GM23338 (cell line): ENCODE results near the gene OLFM1. TPM values are rescaled to one million over a fixed set of nuclear protein-coding genes. Genes with fewer than 3 reads are reported as not detected.

Source experiments
- ATAC-seq: fragments of 200-7000 bp; cut with Tn5 transposase; 3 replicates; pipeline ENCODE4 v1.9.1; 2020
- DNase-seq: peaks from one replicate; pipeline ENCODE4 v3.0.0-alpha.2; 2015; ENCODE audit warnings: low spot score
- H2AFZ ChIP-seq: fragments of 200-600 bp; sonication (generic); 2 replicates; pipeline ENCODE4 v1.8.0; 2016; ENCODE audit warnings: antibody characterized with exemption, mild to moderate bottlenecking, moderate library complexity
- H3F3A ChIP-seq: fragments of 200-600 bp; sonication (generic); replicated peaks from 2 replicates; pipeline ENCODE4 v1.8.0; 2017; ENCODE audit warnings: antibody characterized with exemption, mixed run types, low read depth
- H3K27ac ChIP-seq: fragments of 200-600 bp; sonication (generic); 2 replicates; pipeline ENCODE4 v1.6.1; 2016; ENCODE audit warnings: low read depth
- H3K27me3 ChIP-seq: fragments of 200-600 bp; sonication (generic); 2 replicates; pipeline ENCODE4 v1.8.0; 2016; ENCODE audit warnings: mild to moderate bottlenecking, mixed run types, moderate library complexity; ENCODE audit not compliant: insufficient read depth
- H3K36me3 ChIP-seq: fragments of 200-600 bp; sonication (generic); 2 replicates; pipeline ENCODE4 v1.8.0; 2016; ENCODE audit warnings: mild to moderate bottlenecking; ENCODE audit not compliant: insufficient read depth
- H3K4me1 ChIP-seq: fragments of 200-600 bp; sonication (generic); 2 replicates; pipeline ENCODE4 v1.8.0; 2016; ENCODE audit warnings: mild to moderate bottlenecking, moderate library complexity; ENCODE audit not compliant: insufficient read depth
- H3K4me2 ChIP-seq: fragments of 200-600 bp; sonication (generic); 2 replicates; pipeline ENCODE4 v1.7.1; 2017; ENCODE audit warnings: mixed run types
- H3K4me3 ChIP-seq: fragments of 200-600 bp; sonication (generic); 2 replicates; pipeline ENCODE4 v1.6.1; 2016; ENCODE audit warnings: mixed run types
- H3K79me2 ChIP-seq: fragments of 200-600 bp; sonication (generic); replicated peaks from 2 replicates; pipeline ENCODE4 v1.8.0; 2017; ENCODE audit warnings: mild to moderate bottlenecking; ENCODE audit not compliant: insufficient read depth
- H3K9me2 ChIP-seq: fragments of 200-600 bp; sonication (generic); 2 replicates; pipeline ENCODE4 v1.8.0; 2017; ENCODE audit not compliant: insufficient read depth
- H4K20me1 ChIP-seq: fragments of 200-600 bp; sonication (generic); replicated peaks from 2 replicates; pipeline ENCODE4 v1.8.0; 2017; ENCODE audit warnings: mild to moderate bottlenecking; ENCODE audit not compliant: insufficient read depth
- H3K27ac Mint-ChIP-seq: 2 replicates; pipeline ENCODE4 v1.8.0; 2020; ENCODE audit warnings: inconsistent platforms, mild to moderate bottlenecking, moderate library complexity, mixed read lengths
- H3K27me3 Mint-ChIP-seq: 3 replicates; pipeline ENCODE4 v1.8.0; 2022; ENCODE audit warnings: low read depth, mild to moderate bottlenecking, moderate library complexity, mixed read lengths, inconsistent platforms; ENCODE audit not compliant: insufficient read depth, poor library complexity
- H3K36me3 Mint-ChIP-seq: 3 replicates; pipeline ENCODE4 v1.8.0; 2021; ENCODE audit warnings: low read depth, mild to moderate bottlenecking, inconsistent platforms, moderate library complexity, mixed read lengths
- H3K4me1 Mint-ChIP-seq: 3 replicates; pipeline ENCODE4 v1.8.0; 2020; ENCODE audit warnings: mild to moderate bottlenecking, inconsistent platforms, mixed read lengths
- H3K4me3 Mint-ChIP-seq: 3 replicates; pipeline ENCODE4 v1.8.0; 2021; ENCODE audit warnings: moderate library complexity, mild to moderate bottlenecking, inconsistent platforms, mixed read lengths
- H3K9me3 Mint-ChIP-seq: 3 replicates; pipeline ENCODE4 v1.8.0; 2020; ENCODE audit warnings: moderate library complexity, mild to moderate bottlenecking, inconsistent platforms, mixed read lengths
- CREB1 ChIP-seq: fragments of 250-450 bp; sonication (Bioruptor Pico); IDR thresholded peaks from 2 replicates; pipeline ENCODE4 v1.5.0; 2020; ENCODE audit warnings: low read depth, mild to moderate bottlenecking, moderate library complexity
- EZH2 ChIP-seq: fragments of 200-600 bp; sonication (generic); IDR thresholded peaks from one replicate; pipeline ENCODE4 v1.8.0; 2017; ENCODE audit warnings: antibody characterized with exemption, mild to moderate bottlenecking, low read depth; ENCODE audit not compliant: unreplicated experiment
- EZH2phosphoT487 ChIP-seq: fragments of 200-600 bp; sonication (generic); IDR thresholded peaks from one replicate; pipeline ENCODE4 v1.8.1; 2018; ENCODE audit warnings: antibody characterized with exemption; ENCODE audit not compliant: unreplicated experiment
- JUNB ChIP-seq: IDR thresholded peaks from one replicate; pipeline ENCODE4 v1.6.1; 2016; ENCODE audit warnings: antibody characterized with exemption; ENCODE audit not compliant: unreplicated experiment
- NANOG ChIP-seq: IDR thresholded peaks from 2 replicates; pipeline ENCODE4 v1.6.1; 2016; ENCODE audit warnings: antibody characterized with exemption, borderline replicate concordance
- POLR2AphosphoS5 ChIP-seq: IDR thresholded peaks from 2 replicates; pipeline ENCODE4 v1.6.1; 2016; ENCODE audit warnings: antibody characterized with exemption, low read depth
- STAT1 ChIP-seq: IDR thresholded peaks from one replicate; pipeline ENCODE4 v1.6.1; 2016; ENCODE audit warnings: antibody characterized with exemption; ENCODE audit not compliant: unreplicated experiment
- ZNF114 ChIP-seq: fragments of 250-450 bp; sonication (Bioruptor Pico); IDR thresholded peaks from 2 replicates; pipeline ENCODE4 v1.5.0; 2020; ENCODE audit warnings: mild to moderate bottlenecking, moderate library complexity
- ZNF331 ChIP-seq: fragments of 250-450 bp; sonication (Bioruptor Pico); IDR thresholded peaks from 2 replicates; pipeline ENCODE4 v1.5.0; 2020; ENCODE audit warnings: low read depth, mild to moderate bottlenecking, moderate library complexity
- polyA plus RNA-seq: library from polyadenylated mRNA; unstranded; fragments of >200 nt; fragmentation: Nextera tagmentation; extraction: Ambion mirVana; gene quantifications from 2 replicates; pipeline ENCODE4 v1.2.1, GENCODE V29; 2016
- total RNA-seq: library from RNA; depleted of rRNA; stranded (reverse); fragments of >200 nt; shearing (Covaris generic); gene quantifications from 2 replicates; pipeline ENCODE4 v1.2.3, GENCODE V29; 2014
- TF ChIP-seq, protein P1 (sequence below): IDR thresholded peaks from 2 replicates; pipeline ENCODE4 v1.6.1; 2016; ENCODE audit warnings: antibody characterized with exemption
- TF ChIP-seq, protein P2 (sequence below), 2 experiments: fragments of 200-600 bp in 1 of 2; sonication (generic) in 1 of 2; conservative IDR thresholded peaks; 2 replicates each; pipeline versions ENCODE4 v1.5.1 to v1.6.1; 2016 to 2017; ENCODE audit warnings: antibody characterized with exemption in 2 of 2, low read depth in 2 of 2, mild to moderate bottlenecking in 2 of 2, moderate library complexity in 1 of 2
- TF ChIP-seq, protein P3 (sequence below): fragments of 250-450 bp; sonication (Bioruptor Pico); IDR thresholded peaks from 2 replicates; pipeline ENCODE4 v1.5.0; 2020; ENCODE audit warnings: mild to moderate bottlenecking, moderate library complexity

OLFM1 gene
- total and polyA plus RNA-seq, 2 experiments from 2014 or later: 20.6 to 40.1 TPM

DNA sequence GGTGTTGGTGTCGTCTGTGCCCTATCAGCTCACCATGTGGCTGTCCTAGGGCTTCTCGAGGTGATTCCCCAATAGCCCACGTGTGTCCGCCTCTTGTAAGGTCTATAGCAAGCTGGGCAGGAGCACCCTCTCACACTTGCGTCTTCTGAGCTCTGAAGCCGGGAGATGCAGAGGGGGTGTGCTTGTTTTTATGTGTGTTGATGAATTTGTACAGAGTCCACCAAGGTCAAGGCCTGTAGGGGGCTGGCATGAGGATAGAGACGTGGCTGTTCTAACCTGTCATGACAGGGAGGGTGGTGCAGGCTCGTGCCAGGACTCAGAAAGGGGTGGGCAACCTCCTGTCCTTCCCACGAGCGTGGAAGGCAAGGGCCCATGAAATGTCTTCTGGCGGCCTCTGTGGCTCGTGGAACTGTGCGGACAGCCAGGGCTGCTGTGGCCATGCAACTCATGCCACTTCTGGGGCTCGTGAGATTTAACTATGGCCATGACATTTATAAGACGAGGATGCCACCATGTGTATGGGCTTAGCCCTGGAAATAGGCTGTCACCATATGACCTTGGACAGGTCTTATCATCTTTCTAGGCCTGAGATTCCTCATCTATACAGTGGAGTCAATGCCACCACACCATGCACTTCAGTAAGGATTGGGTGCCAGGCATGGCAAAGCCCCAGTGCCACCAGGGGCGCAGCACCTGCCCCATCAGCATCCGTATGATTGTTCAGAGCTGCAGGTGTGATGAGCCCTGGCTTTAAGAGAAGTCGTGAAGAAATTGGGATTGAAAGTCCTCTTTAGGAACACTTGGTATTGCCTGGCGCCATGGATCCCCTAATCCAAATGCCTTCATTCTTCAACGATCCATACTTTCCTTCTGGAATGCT is 2.3 kb upstream of the OLFM1 start:
- DNase-seq (no peak), ATAC-seq (no peak)
- peaks cover 15% of the 10 kb centered on the region for H3K4me1 Mint-ChIP-seq
- H3K27me3 ChIP-seq: peaks cover 15% of the 10 kb centered on the region
- no peak overlapping the region for H3K4me2 ChIP-seq
- H3K79me2 ChIP-seq: no peaks in the 10 kb centered on the region
- no peak overlapping the region for H3K27ac Mint-ChIP-seq
- no peak overlapping the region for H3K4me3 Mint-ChIP-seq
- TF ChIP-seq CREB1 (CRISPR knock-in tag) (no peak), JUNB (no peak), ZNF114 (CRISPR knock-in tag) (no peak), POLR2AphosphoS5 (no peak), NANOG (no peak), ZNF331 (CRISPR knock-in tag) (no peak), EZH2 (no peak), EZH2phosphoT487 (no peak), STAT1 (no peak)
- TF ChIP-seq, protein P1, sequence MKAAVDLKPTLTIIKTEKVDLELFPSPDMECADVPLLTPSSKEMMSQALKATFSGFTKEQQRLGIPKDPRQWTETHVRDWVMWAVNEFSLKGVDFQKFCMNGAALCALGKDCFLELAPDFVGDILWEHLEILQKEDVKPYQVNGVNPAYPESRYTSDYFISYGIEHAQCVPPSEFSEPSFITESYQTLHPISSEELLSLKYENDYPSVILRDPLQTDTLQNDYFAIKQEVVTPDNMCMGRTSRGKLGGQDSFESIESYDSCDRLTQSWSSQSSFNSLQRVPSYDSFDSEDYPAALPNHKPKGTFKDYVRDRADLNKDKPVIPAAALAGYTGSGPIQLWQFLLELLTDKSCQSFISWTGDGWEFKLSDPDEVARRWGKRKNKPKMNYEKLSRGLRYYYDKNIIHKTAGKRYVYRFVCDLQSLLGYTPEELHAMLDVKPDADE: no peak
- TF ChIP-seq, protein P2, sequence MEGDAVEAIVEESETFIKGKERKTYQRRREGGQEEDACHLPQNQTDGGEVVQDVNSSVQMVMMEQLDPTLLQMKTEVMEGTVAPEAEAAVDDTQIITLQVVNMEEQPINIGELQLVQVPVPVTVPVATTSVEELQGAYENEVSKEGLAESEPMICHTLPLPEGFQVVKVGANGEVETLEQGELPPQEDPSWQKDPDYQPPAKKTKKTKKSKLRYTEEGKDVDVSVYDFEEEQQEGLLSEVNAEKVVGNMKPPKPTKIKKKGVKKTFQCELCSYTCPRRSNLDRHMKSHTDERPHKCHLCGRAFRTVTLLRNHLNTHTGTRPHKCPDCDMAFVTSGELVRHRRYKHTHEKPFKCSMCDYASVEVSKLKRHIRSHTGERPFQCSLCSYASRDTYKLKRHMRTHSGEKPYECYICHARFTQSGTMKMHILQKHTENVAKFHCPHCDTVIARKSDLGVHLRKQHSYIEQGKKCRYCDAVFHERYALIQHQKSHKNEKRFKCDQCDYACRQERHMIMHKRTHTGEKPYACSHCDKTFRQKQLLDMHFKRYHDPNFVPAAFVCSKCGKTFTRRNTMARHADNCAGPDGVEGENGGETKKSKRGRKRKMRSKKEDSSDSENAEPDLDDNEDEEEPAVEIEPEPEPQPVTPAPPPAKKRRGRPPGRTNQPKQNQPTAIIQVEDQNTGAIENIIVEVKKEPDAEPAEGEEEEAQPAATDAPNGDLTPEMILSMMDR (conservative IDR thresholded peaks at IDR 0.05; ENCODE audit: low read depth in 2 of 2): no peak
- TF ChIP-seq, protein P3, sequence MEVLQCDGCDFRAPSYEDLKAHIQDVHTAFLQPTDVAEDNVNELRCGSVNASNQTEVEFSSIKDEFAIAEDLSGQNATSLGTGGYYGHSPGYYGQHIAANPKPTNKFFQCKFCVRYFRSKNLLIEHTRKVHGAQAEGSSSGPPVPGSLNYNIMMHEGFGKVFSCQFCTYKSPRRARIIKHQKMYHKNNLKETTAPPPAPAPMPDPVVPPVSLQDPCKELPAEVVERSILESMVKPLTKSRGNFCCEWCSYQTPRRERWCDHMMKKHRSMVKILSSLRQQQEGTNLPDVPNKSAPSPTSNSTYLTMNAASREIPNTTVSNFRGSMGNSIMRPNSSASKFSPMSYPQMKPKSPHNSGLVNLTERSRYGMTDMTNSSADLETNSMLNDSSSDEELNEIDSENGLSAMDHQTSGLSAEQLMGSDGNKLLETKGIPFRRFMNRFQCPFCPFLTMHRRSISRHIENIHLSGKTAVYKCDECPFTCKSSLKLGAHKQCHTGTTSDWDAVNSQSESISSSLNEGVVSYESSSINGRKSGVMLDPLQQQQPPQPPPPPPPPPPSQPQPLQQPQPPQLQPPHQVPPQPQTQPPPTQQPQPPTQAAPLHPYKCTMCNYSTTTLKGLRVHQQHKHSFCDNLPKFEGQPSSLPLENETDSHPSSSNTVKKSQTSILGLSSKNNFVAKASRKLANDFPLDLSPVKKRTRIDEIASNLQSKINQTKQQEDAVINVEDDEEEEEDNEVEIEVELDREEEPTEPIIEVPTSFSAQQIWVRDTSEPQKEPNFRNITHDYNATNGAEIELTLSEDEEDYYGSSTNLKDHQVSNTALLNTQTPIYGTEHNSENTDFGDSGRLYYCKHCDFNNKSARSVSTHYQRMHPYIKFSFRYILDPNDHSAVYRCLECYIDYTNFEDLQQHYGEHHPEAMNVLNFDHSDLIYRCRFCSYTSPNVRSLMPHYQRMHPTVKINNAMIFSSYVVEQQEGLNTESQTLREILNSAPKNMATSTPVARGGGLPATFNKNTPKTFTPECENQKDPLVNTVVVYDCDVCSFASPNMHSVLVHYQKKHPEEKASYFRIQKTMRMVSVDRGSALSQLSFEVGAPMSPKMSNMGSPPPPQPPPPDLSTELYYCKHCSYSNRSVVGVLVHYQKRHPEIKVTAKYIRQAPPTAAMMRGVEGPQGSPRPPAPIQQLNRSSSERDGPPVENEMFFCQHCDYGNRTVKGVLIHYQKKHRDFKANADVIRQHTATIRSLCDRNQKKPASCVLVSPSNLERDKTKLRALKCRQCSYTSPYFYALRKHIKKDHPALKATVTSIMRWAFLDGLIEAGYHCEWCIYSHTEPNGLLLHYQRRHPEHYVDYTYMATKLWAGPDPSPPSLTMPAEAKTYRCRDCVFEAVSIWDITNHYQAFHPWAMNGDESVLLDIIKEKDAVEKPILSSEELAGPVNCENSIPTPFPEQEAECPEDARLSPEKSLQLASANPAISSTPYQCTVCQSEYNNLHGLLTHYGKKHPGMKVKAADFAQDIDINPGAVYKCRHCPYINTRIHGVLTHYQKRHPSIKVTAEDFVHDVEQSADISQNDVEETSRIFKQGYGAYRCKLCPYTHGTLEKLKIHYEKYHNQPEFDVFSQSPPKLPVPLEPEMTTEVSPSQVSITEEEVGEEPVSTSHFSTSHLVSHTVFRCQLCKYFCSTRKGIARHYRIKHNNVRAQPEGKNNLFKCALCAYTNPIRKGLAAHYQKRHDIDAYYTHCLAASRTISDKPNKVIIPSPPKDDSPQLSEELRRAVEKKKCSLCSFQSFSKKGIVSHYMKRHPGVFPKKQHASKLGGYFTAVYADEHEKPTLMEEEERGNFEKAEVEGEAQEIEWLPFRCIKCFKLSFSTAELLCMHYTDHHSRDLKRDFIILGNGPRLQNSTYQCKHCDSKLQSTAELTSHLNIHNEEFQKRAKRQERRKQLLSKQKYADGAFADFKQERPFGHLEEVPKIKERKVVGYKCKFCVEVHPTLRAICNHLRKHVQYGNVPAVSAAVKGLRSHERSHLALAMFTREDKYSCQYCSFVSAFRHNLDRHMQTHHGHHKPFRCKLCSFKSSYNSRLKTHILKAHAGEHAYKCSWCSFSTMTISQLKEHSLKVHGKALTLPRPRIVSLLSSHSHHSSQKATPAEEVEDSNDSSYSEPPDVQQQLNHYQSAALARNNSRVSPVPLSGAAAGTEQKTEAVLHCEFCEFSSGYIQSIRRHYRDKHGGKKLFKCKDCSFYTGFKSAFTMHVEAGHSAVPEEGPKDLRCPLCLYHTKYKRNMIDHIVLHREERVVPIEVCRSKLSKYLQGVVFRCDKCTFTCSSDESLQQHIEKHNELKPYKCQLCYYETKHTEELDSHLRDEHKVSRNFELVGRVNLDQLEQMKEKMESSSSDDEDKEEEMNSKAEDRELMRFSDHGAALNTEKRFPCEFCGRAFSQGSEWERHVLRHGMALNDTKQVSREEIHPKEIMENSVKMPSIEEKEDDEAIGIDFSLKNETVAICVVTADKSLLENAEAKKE: no peak
- H2AFZ ChIP-seq: no peak overlapping the region
- H3K4me1 ChIP-seq: peaks cover 4% of the 10 kb centered on the region; the same call in 1 of the 2 replicates
- no peaks in the 10 kb centered on the region for H3K9me3 Mint-ChIP-seq
- H4K20me1 ChIP-seq: peaks cover 10% of the 10 kb centered on the region; the same call in 1 of the 2 replicates
- no peak overlapping the region for H3K27ac ChIP-seq
- no peaks in the 10 kb centered on the region for H3K9me2 ChIP-seq
- H3K27me3 Mint-ChIP-seq: peaks cover 18% of the 10 kb centered on the region
- no peaks in the 10 kb centered on the region for H3K36me3 Mint-ChIP-seq
- no peaks in the 10 kb centered on the region; the same call in 1 of the 2 replicates for H3F3A ChIP-seq
- no peak overlapping the region for H3K4me3 ChIP-seq
- no peaks in the 10 kb centered on the region for H3K36me3 ChIP-seq
